ENCODE data around the gene SYT5.

DNA sequence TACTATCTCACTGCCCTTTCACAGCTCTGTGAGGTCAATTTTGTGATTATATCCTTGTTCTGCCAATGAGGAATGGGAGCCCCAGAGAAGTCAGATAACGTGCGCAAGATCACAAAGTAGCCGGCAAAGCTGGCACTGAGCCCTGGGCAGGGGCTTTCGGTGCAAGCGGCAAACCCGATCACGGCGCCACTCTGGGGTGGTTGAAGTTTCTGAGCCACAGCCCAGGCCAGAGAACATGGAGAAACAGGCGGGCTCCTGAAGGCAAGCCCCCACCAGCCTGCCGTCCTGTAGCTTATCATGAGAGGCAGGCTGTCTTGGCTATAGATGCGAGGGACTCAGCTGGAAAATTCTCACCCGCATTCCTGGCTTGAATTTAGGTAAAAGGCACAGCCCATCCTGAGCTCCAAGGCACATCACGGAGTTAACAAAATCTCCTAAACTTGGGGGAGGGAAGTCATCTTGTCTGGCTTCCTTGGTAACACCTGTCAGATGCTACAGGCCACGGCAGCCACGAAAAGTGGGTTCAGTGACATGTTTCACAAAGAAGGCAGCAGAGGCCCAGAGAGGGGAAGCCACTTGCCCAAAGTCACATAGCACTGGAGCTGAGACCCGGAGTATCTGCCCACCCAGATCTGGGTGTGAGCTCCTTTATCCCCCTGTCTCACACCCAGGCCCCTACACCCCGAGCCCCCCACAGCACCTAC, 43.5 kb downstream of the SYT5 start:
- TF ChIP-seq, protein P1, sequence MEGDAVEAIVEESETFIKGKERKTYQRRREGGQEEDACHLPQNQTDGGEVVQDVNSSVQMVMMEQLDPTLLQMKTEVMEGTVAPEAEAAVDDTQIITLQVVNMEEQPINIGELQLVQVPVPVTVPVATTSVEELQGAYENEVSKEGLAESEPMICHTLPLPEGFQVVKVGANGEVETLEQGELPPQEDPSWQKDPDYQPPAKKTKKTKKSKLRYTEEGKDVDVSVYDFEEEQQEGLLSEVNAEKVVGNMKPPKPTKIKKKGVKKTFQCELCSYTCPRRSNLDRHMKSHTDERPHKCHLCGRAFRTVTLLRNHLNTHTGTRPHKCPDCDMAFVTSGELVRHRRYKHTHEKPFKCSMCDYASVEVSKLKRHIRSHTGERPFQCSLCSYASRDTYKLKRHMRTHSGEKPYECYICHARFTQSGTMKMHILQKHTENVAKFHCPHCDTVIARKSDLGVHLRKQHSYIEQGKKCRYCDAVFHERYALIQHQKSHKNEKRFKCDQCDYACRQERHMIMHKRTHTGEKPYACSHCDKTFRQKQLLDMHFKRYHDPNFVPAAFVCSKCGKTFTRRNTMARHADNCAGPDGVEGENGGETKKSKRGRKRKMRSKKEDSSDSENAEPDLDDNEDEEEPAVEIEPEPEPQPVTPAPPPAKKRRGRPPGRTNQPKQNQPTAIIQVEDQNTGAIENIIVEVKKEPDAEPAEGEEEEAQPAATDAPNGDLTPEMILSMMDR (IDR thresholded peaks at IDR 0.05), result no peak
- TF ChIP-seq POLR2A (IDR thresholded peaks at IDR 0.05), result no peak

All from heart left ventricle (tissue), 13 donors.